HCT116 (cell line): ENCODE data around the gene DPF1. TPM values are rescaled to one million over a fixed set of nuclear protein-coding genes. Genes with fewer than 3 reads are reported as not detected.

Source experiments
- ATAC-seq: fragments of 200-7000 bp; cut with Tn5 transposase; 2 replicates; pipeline ENCODE4 v1.9.1; 2020; ENCODE audit warnings: mild to moderate bottlenecking, moderate library complexity
- BruUV-seq: library from RNA; stranded (reverse); fragments of 400-500 nt; replicated peaks from 2 replicates; lab custom pipeline; 2021; lab: Mats Ljungman, UMichigan
- CTCF ChIA-PET: fragments of 300-600 bp; sonication (Branson Sonifier 250); formaldehyde crosslinking; loops from one replicate; lab custom pipeline; 2021; ENCODE audit warnings: antibody characterized with exemption; lab: Charles Lee
- POLR2A ChIA-PET: fragments of 300-600, 350-600 bp; sonication (Branson Sonifier 250); formaldehyde crosslinking; loops from one replicate; lab custom pipeline; 2021; ENCODE audit warnings: antibody characterized with exemption; lab: Charles Lee
- RAD21 ChIA-PET, 2 experiments: fragments of 300-600 bp; sonication (Branson Sonifier 250); formaldehyde crosslinking; loops; one replicate each; lab custom pipeline; 2023; ENCODE audit warnings: low total read pairs in 2 of 2; ENCODE audit not compliant: uncharacterized antibody in 2 of 2, unreplicated experiment in 2 of 2, low non-redundant PET in 1 of 2; lab: Charles Lee
- DNase-seq: peaks from one replicate; pipeline ENCODE4 v3.0.0-alpha.2; 2010; ENCODE audit warnings: low read depth, low spot score
- H2AFZ ChIP-seq: fragments of 200-600 bp; shearing (Covaris generic), sonication (generic); 2 replicates; pipeline ENCODE4 v1.6.1; 2017; ENCODE audit warnings: low read depth, mixed run types, mixed read lengths, antibody characterized with exemption, low read length; ENCODE audit not compliant: poor library complexity, severe bottlenecking
- H3K27ac ChIP-seq: 2 replicates; pipeline ENCODE4 v1.5.1; 2012; ENCODE audit warnings: low read depth, low read length
- H3K27me3 ChIP-seq: fragments of 200-600 bp; sonication (generic); 2 replicates; pipeline ENCODE4 v1.6.1; 2016; ENCODE audit warnings: mixed run types, low read length, mixed read lengths; ENCODE audit not compliant: insufficient read depth
- H3K36me3 ChIP-seq, 2 experiments: fragments of 200-500 bp in 1 of 2; fragments of 200-600 bp in 1 of 2; sonication (Bioruptor generic) in 1 of 2; sonication (generic) in 1 of 2; 2 replicates each; pipeline versions ENCODE4 v1.5.1 to v1.6.1; 2014 to 2016; ENCODE audit warnings: low read length in 2 of 2, inconsistent platforms in 1 of 2, mixed read lengths in 1 of 2, mixed run types in 1 of 2; ENCODE audit not compliant: insufficient read depth in 2 of 2, control insufficient read depth in 1 of 2
- H3K4me1 ChIP-seq, 2 experiments: fragments of 200-600 bp in 1 of 2; sonication (generic) in 1 of 2; 2 replicates each; pipeline versions ENCODE4 v1.5.1 to v1.6.1; 2012 to 2017; ENCODE audit warnings: low read length in 2 of 2, inconsistent platforms in 1 of 2, mild to moderate bottlenecking in 1 of 2, mixed read lengths in 1 of 2, mixed run types in 1 of 2, moderate library complexity in 1 of 2; ENCODE audit not compliant: insufficient read depth in 2 of 2, control insufficient read depth in 1 of 2
- H3K4me2 ChIP-seq: fragments of 200-600 bp; sonication (generic); 2 replicates; pipeline ENCODE4 v1.6.1; 2017; ENCODE audit warnings: mixed run types, low read length, mixed read lengths
- H3K4me3 ChIP-seq, 2 experiments: fragments of 200-600 bp in 1 of 2; sonication (generic) in 1 of 2; replicated peaks in 1 of 2; 2 replicates each; pipeline ENCODE4 v1.5.1; 2011 to 2016; ENCODE audit warnings: low read length in 2 of 2, control low read depth in 1 of 2, low read depth in 1 of 2, mild to moderate bottlenecking in 1 of 2, mixed read lengths in 1 of 2, mixed run types in 1 of 2
- H3K79me2 ChIP-seq: fragments of 200-600 bp; sonication (generic); 2 replicates; pipeline ENCODE4 v1.6.1; 2017; ENCODE audit warnings: mild to moderate bottlenecking, mixed run types, low read length, moderate library complexity, mixed read lengths; ENCODE audit not compliant: insufficient read depth
- H3K9ac ChIP-seq: fragments of 200-600 bp; sonication (generic); 2 replicates; pipeline ENCODE4 v1.6.1; 2016; ENCODE audit warnings: low read length, mixed read lengths
- H3K9me2 ChIP-seq: fragments of 200-600 bp; sonication (generic), shearing (Covaris generic); 2 replicates; pipeline ENCODE4 v1.6.1; 2017; ENCODE audit warnings: mixed run types, mild to moderate bottlenecking, moderate library complexity; ENCODE audit not compliant: insufficient read depth
- H3K9me3 ChIP-seq, 2 experiments: fragments of 200-500 bp in 1 of 2; fragments of 200-600 bp in 1 of 2; sonication (Bioruptor generic) in 1 of 2; sonication (generic) in 1 of 2; 2 replicates each; pipeline ENCODE4 v1.6.1; 2014 to 2017; ENCODE audit warnings: low read length in 2 of 2, mixed read lengths in 2 of 2, inconsistent platforms in 1 of 2, low read depth in 1 of 2, mild to moderate bottlenecking in 1 of 2, mixed run types in 1 of 2, moderate library complexity in 1 of 2; ENCODE audit not compliant: control insufficient read depth in 1 of 2, insufficient read depth in 1 of 2
- H4K20me1 ChIP-seq: fragments of 200-600 bp; sonication (generic), shearing (Covaris generic); 2 replicates; pipeline ENCODE4 v1.6.1; 2017; ENCODE audit warnings: mixed run types, mild to moderate bottlenecking, moderate library complexity; ENCODE audit not compliant: insufficient read depth
- CBX3 ChIP-seq: IDR thresholded peaks from 2 replicates; pipeline ENCODE4 v1.6.1; 2012; ENCODE audit warnings: low read depth
- CEBPB ChIP-seq: IDR thresholded peaks from 2 replicates; pipeline ENCODE4 v1.6.1; 2012; ENCODE audit warnings: low read depth
- EGR1 ChIP-seq: IDR thresholded peaks from 2 replicates; pipeline ENCODE4 v1.6.1; 2012; ENCODE audit warnings: low read depth
- ELF1 ChIP-seq: IDR thresholded peaks from 2 replicates; pipeline ENCODE4 v1.6.1; 2012; ENCODE audit warnings: low read depth, borderline replicate concordance
- FOSL1 ChIP-seq: IDR thresholded peaks from 2 replicates; pipeline ENCODE4 v1.6.1; 2012; ENCODE audit warnings: low read depth
- MAX ChIP-seq: IDR thresholded peaks from 2 replicates; pipeline ENCODE4 v1.6.1; 2012
- RAD21 ChIP-seq: IDR thresholded peaks from 2 replicates; pipeline ENCODE4 v1.6.1; 2012; ENCODE audit warnings: low read depth, mild to moderate bottlenecking
- SIN3A ChIP-seq: IDR thresholded peaks from 2 replicates; pipeline ENCODE4 v1.6.1; 2012; ENCODE audit warnings: low read depth
- SP1 ChIP-seq: IDR thresholded peaks from 2 replicates; pipeline ENCODE4 v1.6.1; 2012; ENCODE audit warnings: low read depth
- SRF ChIP-seq: IDR thresholded peaks from 2 replicates; pipeline ENCODE4 v1.6.1; 2012; ENCODE audit warnings: low read depth
- TCF7L2 ChIP-seq: IDR thresholded peaks from 2 replicates; pipeline ENCODE4 v1.7.0; 2011; ENCODE audit warnings: borderline replicate concordance, inconsistent platforms; ENCODE audit not compliant: insufficient read depth, insufficient read length; ENCODE audit errors: extremely low read depth
- YY1 ChIP-seq: IDR thresholded peaks from 2 replicates; pipeline ENCODE4 v1.6.1; 2011; ENCODE audit warnings: low read length, low read depth, moderate library complexity, mild to moderate bottlenecking; ENCODE audit not compliant: insufficient replicate concordance; ENCODE audit errors: extremely low read depth
- ZNF274 ChIP-seq: fragments of 200-500 bp; sonication (Bioruptor generic); IDR thresholded peaks from 2 replicates; pipeline ENCODE4 v1.6.1; 2014; ENCODE audit warnings: mild to moderate bottlenecking, low read depth, low read length, inconsistent platforms
- intact Hi-C: fragments of 100-400 bp; cut with micrococcal nuclease; formaldehyde crosslinking; loops from 2 replicates; pipeline ENCODE4 v1.10.0; 2022
- total RNA-seq: library from RNA; stranded (reverse); gene quantifications from one replicate; pipeline ENCODE4 v1.2.1, GENCODE V29; 2021; ENCODE audit not compliant: unreplicated experiment
- TF ChIP-seq, protein P1 (sequence below), 3 experiments: fragments of 200-600 bp in 1 of 3; sonication (generic) in 1 of 3; IDR thresholded peaks in 2 of 3; conservative IDR thresholded peaks in 1 of 3; 2 replicates each; pipeline ENCODE4 v1.5.1; 2012 to 2017; ENCODE audit warnings: low read depth in 2 of 3, low read length in 2 of 3, antibody characterized with exemption in 1 of 3, borderline replicate concordance in 1 of 3, control low read depth in 1 of 3, mild to moderate bottlenecking in 1 of 3, mixed read lengths in 1 of 3, mixed run types in 1 of 3, moderate library complexity in 1 of 3; ENCODE audit not compliant: insufficient read depth in 1 of 3

Gene DPF1
- total RNA-seq, 1 experiment from 2014 or later, result 9.7 TPM

DNA sequence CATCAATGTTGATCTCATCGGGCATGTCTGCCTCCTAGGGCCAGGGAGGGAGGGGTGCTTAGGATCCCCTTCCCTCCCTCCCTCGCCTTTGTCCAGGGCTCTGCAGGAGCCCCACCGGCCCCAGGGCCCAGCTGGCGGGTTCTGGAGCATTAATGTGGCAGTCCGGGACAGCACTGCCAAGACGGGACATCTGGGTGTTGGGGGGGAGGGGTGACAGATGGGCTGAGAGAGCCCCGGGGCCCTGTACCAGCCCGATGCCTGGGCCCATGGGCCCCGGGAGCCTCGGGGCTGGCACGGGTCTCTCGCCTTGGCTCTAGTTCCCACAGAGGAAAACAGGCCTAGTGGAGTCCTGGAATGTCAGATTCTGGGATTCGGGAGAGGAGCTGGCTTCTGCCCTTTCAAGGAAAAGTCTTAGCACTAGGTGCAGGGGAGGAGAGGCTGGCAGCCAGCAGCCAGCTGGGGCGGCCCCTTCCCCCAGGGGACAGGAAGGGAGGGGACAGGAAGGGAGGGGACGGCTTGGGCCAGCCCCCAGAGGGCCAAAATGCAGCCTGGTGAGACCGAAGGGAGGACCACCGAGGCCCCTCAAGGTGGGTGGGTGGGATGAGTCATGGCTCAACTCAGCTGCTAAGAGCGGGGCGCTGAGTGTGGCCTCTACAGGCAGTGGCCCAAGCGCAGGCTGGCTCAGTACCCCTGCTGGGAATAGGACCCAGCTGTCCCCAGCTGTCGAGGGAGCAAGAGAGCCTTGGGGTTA is 29.1 kb upstream of the DPF1 start:
- H3K9me2 ChIP-seq, result no peaks in the 10 kb centered on the region
- H3K9ac ChIP-seq, result no peak overlapping the region
- no peak for ATAC-seq
- DNase-seq, result no peak
- no peaks in the 10 kb centered on the region for H3K27me3 ChIP-seq
- no peaks in the 10 kb centered on the region for H3K36me3 ChIP-seq
- H3K4me1 ChIP-seq, result peaks cover 0 to 16% of the 10 kb centered on the region in 2 experiments; a peak in 1 of 4 replicates
- no peaks in the 10 kb centered on the region for H3K79me2 ChIP-seq
- H3K4me2 ChIP-seq, result no peak overlapping the region
- H4K20me1 ChIP-seq, result no peaks in the 10 kb centered on the region
- H2AFZ ChIP-seq, result no peak overlapping the region
- no peak overlapping the region for H3K27ac ChIP-seq
- CTCF ChIA-PET, result no interaction called here
- H3K4me3 ChIP-seq, result no peak overlapping the region
- POLR2A ChIA-PET, result no interaction called here
- intact Hi-C loops, result no loop called here
- no peaks in the 10 kb centered on the region for H3K9me3 ChIP-seq
- BruUV-seq, result no TSS peak
- RAD21 ChIA-PET, result no interaction called here
- no peak for TF ChIP-seq FOSL1
- TF ChIP-seq, protein P1, sequence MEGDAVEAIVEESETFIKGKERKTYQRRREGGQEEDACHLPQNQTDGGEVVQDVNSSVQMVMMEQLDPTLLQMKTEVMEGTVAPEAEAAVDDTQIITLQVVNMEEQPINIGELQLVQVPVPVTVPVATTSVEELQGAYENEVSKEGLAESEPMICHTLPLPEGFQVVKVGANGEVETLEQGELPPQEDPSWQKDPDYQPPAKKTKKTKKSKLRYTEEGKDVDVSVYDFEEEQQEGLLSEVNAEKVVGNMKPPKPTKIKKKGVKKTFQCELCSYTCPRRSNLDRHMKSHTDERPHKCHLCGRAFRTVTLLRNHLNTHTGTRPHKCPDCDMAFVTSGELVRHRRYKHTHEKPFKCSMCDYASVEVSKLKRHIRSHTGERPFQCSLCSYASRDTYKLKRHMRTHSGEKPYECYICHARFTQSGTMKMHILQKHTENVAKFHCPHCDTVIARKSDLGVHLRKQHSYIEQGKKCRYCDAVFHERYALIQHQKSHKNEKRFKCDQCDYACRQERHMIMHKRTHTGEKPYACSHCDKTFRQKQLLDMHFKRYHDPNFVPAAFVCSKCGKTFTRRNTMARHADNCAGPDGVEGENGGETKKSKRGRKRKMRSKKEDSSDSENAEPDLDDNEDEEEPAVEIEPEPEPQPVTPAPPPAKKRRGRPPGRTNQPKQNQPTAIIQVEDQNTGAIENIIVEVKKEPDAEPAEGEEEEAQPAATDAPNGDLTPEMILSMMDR (IDR thresholded peaks at IDR 0.05 in 2 of 3, conservative IDR thresholded peaks at IDR 0.05 in 1 of 3; ENCODE audit: borderline replicate concordance in 1 of 3, insufficient read depth in 1 of 3, low read depth in 2 of 3, low read length in 2 of 3), result no peak
- no peak for TF ChIP-seq MAX
- no peak for TF ChIP-seq CBX3
- no peak for TF ChIP-seq TCF7L2
- no peak for TF ChIP-seq EGR1
- no peak for TF ChIP-seq ELF1
- TF ChIP-seq CEBPB, result no peak
- TF ChIP-seq SIN3A, result no peak
- no peak for TF ChIP-seq SRF
- no peak for TF ChIP-seq RAD21
- TF ChIP-seq SP1, result no peak
- no peak for TF ChIP-seq YY1
- no peak for TF ChIP-seq ZNF274
